Myocyte (in vitro differentiated cells): ENCODE measurements around the gene MRPS18A. TPM values are rescaled to one million over a fixed set of nuclear protein-coding genes. Genes with fewer than 3 reads are reported as not detected.
A peak's percentile ranks its signal among the peaks of the same experiment; 100 is the strongest.
"Not testable (repeated sequence)": the region's sequence is repeated elsewhere in the genome, so short reads cannot be mapped to it uniquely, and the experiment has no call there.

Experiments used
- DNase-seq: peaks from one replicate; pipeline ENCODE4 v3.0.0-alpha.2; 2012; ENCODE audit warnings: low read depth
- total RNA-seq: library from RNA; depleted of rRNA; stranded (reverse); fragments of >200 nt; gene quantifications from 2 replicates; pipeline ENCODE4 v1.2.3, GENCODE V29; 2014

MRPS18A gene
- total RNA-seq, 1 donor from 2014 or later, result 33.5 TPM

DNA sequence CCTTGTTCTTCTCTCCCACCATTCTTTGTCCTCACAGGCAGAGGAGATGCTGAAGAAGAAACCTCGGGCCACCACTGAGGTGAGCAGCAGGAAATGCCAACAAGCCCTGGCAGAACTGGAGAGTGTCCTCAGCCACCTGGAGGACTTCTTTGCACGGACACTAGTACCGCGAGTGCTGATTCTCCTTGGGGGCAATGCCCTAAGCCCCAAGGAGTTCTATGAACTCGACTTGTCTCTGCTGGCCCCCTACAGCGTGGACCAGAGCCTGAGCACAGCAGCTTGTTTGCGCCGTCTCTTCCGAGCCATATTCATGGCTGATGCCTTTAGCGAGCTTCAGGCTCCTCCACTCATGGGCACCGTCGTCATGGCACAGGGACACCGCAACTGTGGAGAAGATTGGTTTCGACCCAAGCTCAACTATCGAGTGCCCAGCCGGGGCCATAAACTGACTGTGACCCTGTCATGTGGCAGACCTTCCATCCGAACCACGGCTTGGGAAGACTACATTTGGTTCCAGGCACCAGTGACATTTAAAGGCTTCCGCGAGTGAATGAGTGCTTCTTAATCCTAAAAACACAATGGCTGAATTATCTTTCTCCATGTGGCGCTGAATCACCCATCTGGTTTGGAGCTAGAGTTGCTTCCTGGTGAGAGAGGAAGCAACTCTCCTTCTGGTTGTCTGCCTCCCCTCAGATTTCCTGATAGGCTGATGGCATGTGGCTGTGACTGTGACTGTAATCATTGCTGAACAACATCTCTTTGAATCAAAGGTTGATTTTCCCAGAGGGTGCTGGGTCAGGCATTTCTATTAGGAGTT is 47.4 kb downstream of the MRPS18A start:
- no peak for DNase-seq

DNA sequence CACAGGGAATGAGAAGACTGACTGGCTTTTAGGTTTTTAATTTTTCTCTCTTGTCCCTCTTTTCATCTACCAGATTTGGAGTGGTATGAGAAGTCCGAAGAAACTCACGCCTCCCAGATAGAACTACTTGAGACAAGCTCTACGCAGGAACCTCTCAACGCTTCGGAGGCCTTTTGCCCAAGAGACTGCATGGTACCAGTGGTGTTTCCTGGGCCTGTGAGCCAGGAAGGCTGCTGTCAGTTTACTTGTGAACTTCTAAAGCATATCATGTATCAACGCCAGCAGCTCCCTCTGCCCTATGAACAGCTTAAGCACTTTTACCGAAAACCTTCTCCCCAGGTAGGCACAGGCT is 51.3 kb downstream of the MRPS18A start:
- DNase-seq, result peak; percentile 19

DNA sequence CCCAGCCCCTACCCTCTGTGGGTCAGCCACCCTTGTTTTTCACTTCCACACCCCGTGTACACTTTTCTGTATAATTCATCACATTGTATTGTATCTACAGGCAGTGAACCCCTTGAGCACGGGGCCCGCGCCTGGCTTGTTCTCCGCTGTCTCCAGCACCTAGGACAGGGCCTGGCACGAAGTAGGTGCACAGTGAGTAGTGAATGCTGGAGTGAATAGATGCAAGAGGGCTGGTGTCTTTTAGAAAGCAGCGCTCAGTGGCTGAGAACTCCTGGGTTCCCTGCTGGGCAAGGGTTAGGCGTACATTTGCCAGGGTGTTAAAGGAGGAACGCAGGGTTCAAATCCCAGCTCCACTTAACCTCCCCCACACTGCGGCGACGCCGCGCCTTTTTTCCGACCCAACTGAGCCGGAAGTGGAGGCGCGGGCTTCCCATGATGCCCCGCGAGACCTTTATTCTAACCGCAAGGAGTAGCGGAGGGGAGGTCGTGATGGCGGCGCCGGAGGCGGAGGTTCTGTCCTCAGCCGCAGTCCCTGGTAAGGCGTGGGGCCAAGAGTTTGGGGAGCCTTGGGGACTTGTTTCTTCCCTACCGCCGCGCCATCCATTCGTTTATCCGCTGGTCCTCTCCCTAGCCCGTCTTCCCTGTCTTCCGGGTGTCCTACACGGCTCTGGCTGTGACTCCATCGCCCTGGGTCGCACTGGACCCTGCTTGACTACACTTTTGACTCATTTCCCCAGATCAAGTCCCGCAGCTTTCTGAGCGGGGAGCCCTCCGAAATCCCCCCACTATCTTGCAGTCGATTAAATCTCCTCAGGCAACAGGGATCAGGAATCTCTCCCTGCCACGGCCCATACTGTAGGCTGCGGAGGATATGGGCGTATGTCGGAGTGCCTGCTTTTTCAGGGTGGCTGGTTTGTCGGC is 51.9 kb downstream of the MRPS18A start, which contains the start of gene MAD2L1BP:
TSS of gene MAD2L1BP (plus strand) at position 454 of the 921 bp plus-strand sequence. CDS start at position 490, 36 bp downstream.
- peak; percentile 83 for DNase-seq

DNA sequence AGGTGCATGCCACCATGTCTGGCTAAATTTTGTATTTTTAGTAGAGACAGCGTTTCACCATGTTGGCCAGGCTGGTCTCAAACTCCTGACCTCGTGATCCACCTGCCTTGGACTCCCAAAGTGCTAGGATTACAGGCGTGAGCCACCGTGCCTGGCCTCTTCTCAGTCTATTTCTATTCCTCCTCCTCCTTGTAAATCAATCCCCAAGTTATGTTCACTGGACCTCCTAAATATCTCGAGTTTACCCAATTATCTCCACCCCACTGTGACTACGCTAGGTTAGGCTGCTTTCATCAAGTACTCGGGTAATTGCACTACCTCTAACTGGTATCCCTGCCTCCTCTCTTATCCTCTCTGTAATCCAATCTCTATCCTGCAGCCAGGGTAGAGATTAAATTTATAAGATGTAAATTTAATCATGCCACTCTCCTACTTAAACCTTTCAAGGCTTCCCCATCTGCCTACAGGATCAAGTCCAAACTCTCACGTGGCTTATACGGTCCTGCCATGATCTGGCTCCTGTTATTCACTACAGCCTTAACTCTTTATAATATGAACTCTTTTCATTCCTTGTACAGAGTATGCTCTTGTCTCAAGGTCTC is 52.8 kb downstream of the MRPS18A start:
- no peak for DNase-seq

GRCh38 chr6:43633002-43633401 is 54.6 kb downstream of the MRPS18A start:
- not testable (repeated sequence) for DNase-seq

- no peak for DNase-seq
Measured at GRCh38 chr6:43630980-43631619, 56.5 kb downstream of the MRPS18A start.

GRCh38 chr6:43629505-43630300 is 57.9 kb downstream of the MRPS18A start:
- DNase-seq, result peak; percentile 98

DNA sequence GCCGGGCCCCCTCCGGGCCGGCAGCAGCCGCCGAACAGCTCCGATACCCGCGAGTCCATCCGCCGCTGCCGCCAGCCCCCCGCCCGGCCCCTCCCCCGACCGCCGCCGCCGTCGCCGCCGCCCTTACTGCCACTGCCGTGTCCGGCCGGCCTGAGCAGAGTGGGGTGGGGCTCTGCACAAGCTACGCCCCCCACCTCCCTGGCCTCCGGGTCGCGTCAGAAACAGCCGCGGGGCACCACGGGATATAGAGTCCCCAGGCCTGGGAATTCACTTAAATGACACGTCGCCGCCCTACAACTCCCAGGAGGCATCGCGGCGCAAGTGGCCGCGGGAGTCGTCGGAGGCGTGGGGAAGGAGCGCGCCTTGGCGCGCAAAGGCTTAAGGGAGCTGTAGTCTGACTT is 58.5 kb downstream of the MRPS18A start, which contains the start of gene GTPBP2:
TSS of gene GTPBP2 (minus strand) at position 161 of the 401 bp plus-strand sequence. CDS start at position 59, 102 bp downstream.
- peak; percentile 99 for DNase-seq

DNA sequence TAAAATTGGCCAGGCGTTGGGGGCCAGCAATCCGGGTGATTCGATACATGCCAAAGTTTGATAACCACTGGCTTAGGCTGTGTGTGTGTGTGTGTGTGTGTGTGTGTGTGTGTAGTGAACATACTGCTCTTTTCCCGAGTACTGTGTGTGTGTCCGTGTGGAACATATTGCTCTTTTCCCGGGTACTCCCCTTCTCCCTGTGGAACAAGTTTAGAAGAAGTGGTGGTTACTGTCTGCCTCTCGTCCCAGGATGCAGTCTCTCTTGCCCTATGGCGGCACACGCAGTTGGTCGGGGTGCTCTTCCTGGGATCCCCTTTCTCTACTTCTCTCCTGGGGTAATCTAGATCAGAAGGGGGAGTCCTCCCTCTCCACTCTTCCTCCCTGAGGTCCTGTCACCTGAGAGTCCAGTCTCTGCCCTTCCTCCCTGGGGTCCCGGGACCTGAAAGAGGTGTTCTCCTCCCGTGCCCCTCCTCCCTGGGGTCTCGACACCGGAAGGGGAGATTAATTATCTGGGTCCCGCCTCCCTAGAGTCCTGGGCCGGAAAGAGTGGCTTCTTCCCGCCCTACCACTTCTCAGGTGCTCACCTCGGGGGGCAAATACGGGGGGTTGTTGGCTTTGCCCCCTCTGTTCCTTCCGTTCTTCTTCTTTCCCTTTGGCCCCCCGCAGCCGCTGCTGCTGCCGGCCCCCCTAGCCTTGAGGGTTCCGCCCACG is 59.0 kb downstream of the MRPS18A start:
- DNase-seq, result peak; percentile 60

- peak; percentile 85 for DNase-seq
Measured at GRCh38 chr6:43627008-43627825, 60.4 kb downstream of the MRPS18A start.

DNA sequence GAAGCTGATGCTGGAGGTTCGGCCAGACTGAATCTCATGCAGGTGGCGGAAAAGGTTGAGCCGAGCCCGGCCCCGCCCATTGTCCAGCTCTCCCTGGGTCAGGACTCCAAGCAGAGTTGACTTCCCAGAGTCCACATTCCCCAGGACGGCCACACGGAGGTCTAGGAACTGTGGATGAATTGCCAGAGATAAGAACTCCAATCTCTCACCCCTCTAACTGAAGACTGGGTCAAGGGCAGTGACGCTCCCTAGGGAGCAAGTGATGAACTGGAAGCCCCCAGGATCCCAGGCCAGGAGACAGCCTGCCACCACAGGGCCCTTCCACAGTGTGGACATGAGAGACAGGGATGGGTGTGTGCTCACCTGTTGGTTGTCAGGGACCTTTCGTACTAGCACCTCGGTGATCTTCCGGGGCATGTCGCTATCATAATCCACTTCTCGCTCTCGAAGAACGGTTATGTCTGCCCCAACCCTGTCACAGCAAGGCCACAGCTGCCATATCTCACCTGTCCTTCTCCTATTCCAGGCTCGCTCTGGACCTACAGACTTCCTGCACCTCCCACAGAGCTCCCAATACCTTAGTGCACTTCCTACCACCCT is 62.1 kb downstream of the MRPS18A start:
- no peak for DNase-seq

GRCh38 chr6:43624786-43625288 is 62.8 kb downstream of the MRPS18A start:
- no peak for DNase-seq

DNA sequence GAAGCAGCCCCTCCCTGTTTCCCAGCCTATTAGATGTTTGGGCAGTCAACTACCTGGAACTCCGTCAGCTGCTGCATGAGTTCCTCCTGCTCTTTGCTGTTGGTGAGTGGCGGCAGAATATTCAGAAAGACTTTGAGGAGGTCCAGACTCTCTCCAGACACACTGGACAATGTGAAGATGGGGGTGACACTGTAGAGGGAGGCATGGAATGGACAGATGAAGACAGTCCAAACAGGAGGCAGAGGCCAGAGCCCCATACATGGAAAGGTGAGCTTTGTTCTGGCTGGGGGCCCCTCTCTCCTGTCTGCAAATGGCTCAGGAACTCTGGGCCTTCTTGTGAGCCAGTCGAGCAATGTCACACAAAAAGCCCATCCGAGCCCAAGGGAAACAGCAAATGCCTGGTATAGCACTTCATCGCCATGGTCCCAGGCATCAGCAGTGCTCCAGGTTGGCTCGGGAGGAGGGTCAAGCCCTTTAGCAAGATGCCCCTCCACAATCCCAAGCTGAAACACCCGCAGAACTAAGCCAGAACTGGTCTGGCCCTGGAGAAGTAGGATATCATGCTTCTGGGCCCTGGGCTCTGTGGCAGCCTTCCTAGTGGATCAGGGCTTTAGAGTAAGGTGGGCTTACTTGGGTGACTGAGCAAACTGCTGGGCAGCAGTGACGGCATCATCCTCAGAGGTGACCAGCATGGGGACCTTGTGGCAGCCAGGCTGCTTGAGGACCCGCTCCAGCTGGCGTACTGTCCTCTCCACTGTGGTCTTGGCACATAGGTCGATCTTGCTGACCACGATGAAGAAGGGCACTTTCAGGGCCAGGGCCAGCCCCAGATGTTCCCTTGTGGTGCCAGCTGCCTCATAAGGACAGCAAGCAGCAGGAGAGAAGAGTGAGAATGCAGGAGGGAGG is 63.5 kb downstream of the MRPS18A start:
- DNase-seq, result peak; percentile 26

DNA sequence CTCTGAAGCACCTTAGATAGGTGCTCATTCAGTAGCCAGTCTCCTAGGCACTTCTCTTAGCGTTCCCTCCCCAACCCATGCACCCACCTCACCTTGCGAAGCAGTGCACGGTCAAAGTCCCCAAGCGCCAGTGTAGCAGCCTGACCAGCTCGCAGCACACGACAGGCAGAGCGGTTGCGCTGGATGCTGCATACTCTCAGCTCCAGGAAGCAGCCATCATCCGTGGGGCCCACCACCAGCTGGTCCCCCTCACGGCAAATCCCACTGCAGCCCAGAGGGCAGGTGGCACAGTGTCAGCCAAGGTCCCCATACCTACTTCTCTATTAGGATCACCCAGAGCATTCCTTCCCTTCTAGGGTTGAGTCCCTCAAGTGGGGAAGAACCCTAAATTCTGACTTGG is 65.0 kb downstream of the MRPS18A start:
- DNase-seq, result no peak

GRCh38 chr6:43621836-43622180 is 65.8 kb downstream of the MRPS18A start:
- DNase-seq, result no peak
